ENCODE results near the gene CHRM1.
"Not testable (repeated sequence)": the region's sequence is repeated elsewhere in the genome, so short reads cannot be mapped to it uniquely, and the experiment has no call there.

CHRM1 gene

DNA sequence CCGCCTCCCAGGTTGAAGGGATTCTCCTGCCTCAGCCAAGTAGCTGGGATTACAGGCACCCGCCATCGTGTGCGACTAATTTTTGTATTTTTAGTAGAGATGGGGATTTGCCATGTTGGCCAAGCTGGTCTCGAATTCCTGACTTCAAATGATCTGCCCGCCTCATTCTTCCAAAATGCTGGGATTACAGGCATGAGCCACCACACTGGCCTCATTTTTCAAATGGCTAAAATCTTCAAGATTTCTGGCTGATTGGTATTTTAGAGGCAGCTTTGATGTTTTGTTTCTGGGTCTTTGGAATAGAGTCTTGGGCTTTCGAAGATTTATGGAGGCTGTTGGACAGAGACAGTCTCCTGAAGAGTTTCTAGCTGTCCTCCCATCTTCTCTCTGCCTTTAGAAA is 46.3 kb downstream of the CHRM1 start:
- no peak overlapping the region for H3K27ac ChIP-seq (ENCODE audit: low read length)
- H3K9ac ChIP-seq (ENCODE audit: low read depth, low read length), result no peak overlapping the region
- H2AFZ ChIP-seq (ENCODE audit: low read depth, low read length), result no peak overlapping the region
- H3K9me3 ChIP-seq (ENCODE audit: insufficient read depth, low read length, severe bottlenecking), result no peaks in the 10 kb centered on the region
- no peaks in the 10 kb centered on the region for H3K27me3 ChIP-seq (ENCODE audit: insufficient read depth, low read length, poor library complexity)
- ATAC-seq (ENCODE audit: insufficient read depth, low read depth), result no peak
- no peak overlapping the region for H3K4me2 ChIP-seq (ENCODE audit: insufficient read depth, low read length)
- TF ChIP-seq, protein P1, sequence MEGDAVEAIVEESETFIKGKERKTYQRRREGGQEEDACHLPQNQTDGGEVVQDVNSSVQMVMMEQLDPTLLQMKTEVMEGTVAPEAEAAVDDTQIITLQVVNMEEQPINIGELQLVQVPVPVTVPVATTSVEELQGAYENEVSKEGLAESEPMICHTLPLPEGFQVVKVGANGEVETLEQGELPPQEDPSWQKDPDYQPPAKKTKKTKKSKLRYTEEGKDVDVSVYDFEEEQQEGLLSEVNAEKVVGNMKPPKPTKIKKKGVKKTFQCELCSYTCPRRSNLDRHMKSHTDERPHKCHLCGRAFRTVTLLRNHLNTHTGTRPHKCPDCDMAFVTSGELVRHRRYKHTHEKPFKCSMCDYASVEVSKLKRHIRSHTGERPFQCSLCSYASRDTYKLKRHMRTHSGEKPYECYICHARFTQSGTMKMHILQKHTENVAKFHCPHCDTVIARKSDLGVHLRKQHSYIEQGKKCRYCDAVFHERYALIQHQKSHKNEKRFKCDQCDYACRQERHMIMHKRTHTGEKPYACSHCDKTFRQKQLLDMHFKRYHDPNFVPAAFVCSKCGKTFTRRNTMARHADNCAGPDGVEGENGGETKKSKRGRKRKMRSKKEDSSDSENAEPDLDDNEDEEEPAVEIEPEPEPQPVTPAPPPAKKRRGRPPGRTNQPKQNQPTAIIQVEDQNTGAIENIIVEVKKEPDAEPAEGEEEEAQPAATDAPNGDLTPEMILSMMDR (IDR thresholded peaks at IDR 0.05; ENCODE audit: borderline replicate concordance, extremely low read depth, low read length, poor library complexity, severe bottlenecking), result no peak
- H4K20me1 ChIP-seq (ENCODE audit: insufficient read depth, low read length), result peaks cover 2% of the 10 kb centered on the region; the same call in 1 of the 2 replicates
- DNase-seq, result no peak
- H3K4me1 ChIP-seq (ENCODE audit: insufficient read depth, low read length), result peaks cover 10% of the 10 kb centered on the region
- peaks cover 57% of the 10 kb centered on the region for H3K36me3 ChIP-seq (ENCODE audit: insufficient read depth, low read length)
- peaks cover 34% of the 10 kb centered on the region for H3K79me2 ChIP-seq (ENCODE audit: insufficient read depth, low read length)
- no peak overlapping the region for H3K4me3 ChIP-seq (ENCODE audit: low read depth in 1 of 2, low read length in 2 of 2)

DNA sequence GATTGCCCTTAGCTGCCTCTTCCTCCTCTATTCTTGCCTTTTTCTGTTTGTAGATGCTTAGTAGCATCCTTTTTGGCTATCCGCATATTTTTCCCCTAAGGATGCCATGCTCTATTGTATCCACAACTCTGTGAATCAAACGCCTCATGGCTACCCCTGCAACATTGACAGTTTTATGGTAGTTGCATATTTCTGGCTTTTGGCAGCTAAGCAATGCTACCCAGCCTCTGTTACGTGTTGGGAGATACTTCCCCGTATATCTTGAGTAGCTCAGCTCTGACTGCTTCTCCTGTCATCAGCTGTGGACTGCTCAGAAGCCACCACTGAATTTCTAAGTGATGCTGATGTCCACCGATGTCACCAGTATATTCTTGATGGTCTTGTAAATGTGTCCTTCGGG is 55.5 kb downstream of the CHRM1 start:
- Histone ChIP-seq H3K4me2 (ENCODE audit: insufficient read depth, low read length) (no peak overlapping the region), H3K9ac (ENCODE audit: low read depth, low read length) (no peak overlapping the region), H3K27ac (ENCODE audit: low read length) (no peak overlapping the region), H2AFZ (ENCODE audit: low read depth, low read length) (no peak overlapping the region), H3K27me3 (ENCODE audit: insufficient read depth, low read length, poor library complexity) (no peaks in the 10 kb centered on the region), H3K4me1 (ENCODE audit: insufficient read depth, low read length) (peaks cover 23% of the 10 kb centered on the region), H3K79me2 (ENCODE audit: insufficient read depth, low read length) (peaks cover 72% of the 10 kb centered on the region), H4K20me1 (ENCODE audit: insufficient read depth, low read length) (peaks cover 12% of the 10 kb centered on the region; the same call in 1 of the 2 replicates), H3K9me3 (ENCODE audit: insufficient read depth, low read length, severe bottlenecking) (no peaks in the 10 kb centered on the region), H3K4me3 (ENCODE audit: low read depth in 1 of 2, low read length in 2 of 2) (no peak overlapping the region), H3K36me3 (ENCODE audit: insufficient read depth, low read length) (peaks cover 22% of the 10 kb centered on the region)
- DNase-seq (no peak), ATAC-seq (ENCODE audit: insufficient read depth, low read depth) (no peak)
- TF ChIP-seq, protein P1 (IDR thresholded peaks at IDR 0.05; ENCODE audit: borderline replicate concordance, extremely low read depth, low read length, poor library complexity, severe bottlenecking), result no peak
- TF ChIP-seq EZH2 (IDR thresholded peaks at IDR 0.05; ENCODE audit: borderline replicate concordance, low read depth, low read length, severe bottlenecking), result no peak

DNA sequence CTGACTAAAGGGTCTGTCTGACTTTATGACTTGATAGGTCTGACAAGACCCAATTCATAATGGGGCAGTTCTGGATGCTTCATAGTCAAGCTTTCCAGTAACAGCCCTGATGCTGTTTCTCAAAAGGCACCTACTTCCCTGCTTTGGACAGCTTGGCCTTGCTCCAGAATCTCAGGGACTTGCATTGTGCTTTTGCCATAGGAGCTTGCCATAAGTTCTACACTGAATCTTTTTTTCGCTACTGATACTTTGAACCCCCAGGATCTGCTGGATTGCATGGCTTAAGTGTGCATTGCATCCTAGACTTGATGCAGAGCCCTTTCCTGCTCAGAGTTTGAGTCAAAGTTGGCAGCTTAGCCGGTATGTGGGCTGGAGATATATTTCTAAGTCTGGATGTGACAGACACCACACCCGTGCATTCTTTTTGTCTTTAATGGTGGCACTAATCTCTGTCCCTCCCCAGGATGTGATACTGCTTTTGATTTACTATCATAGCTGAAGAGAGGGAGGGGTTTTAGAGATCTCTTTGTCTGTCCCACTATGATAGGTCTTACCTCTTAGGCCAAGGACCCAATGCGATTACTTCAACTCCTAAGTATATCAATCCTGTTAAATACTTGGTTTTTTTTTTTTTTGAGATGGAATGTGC is 57.4 kb downstream of the CHRM1 start:
- no peak for TF ChIP-seq EZH2 (IDR thresholded peaks at IDR 0.05; ENCODE audit: borderline replicate concordance, low read depth, low read length, severe bottlenecking)
- TF ChIP-seq, protein P1 (IDR thresholded peaks at IDR 0.05; ENCODE audit: borderline replicate concordance, extremely low read depth, low read length, poor library complexity, severe bottlenecking), result no peak
- Histone ChIP-seq H3K9ac (ENCODE audit: low read depth, low read length) (no peak overlapping the region), H4K20me1 (ENCODE audit: insufficient read depth, low read length) (peaks cover 12% of the 10 kb centered on the region; the same call in 1 of the 2 replicates), H3K4me3 (ENCODE audit: low read depth in 1 of 2, low read length in 2 of 2) (no peak overlapping the region), H3K36me3 (ENCODE audit: insufficient read depth, low read length) (peaks cover 19% of the 10 kb centered on the region), H3K4me2 (ENCODE audit: insufficient read depth, low read length) (no peak overlapping the region), H3K79me2 (ENCODE audit: insufficient read depth, low read length) (peaks cover 77% of the 10 kb centered on the region), H3K27me3 (ENCODE audit: insufficient read depth, low read length, poor library complexity) (no peaks in the 10 kb centered on the region), H3K9me3 (ENCODE audit: insufficient read depth, low read length, severe bottlenecking) (no peaks in the 10 kb centered on the region), H3K4me1 (ENCODE audit: insufficient read depth, low read length) (peaks cover 23% of the 10 kb centered on the region), H3K27ac (ENCODE audit: low read length) (no peak overlapping the region), H2AFZ (ENCODE audit: low read depth, low read length) (no peak overlapping the region)
- ATAC-seq (ENCODE audit: insufficient read depth, low read depth) (no peak), DNase-seq (no peak)

DNA sequence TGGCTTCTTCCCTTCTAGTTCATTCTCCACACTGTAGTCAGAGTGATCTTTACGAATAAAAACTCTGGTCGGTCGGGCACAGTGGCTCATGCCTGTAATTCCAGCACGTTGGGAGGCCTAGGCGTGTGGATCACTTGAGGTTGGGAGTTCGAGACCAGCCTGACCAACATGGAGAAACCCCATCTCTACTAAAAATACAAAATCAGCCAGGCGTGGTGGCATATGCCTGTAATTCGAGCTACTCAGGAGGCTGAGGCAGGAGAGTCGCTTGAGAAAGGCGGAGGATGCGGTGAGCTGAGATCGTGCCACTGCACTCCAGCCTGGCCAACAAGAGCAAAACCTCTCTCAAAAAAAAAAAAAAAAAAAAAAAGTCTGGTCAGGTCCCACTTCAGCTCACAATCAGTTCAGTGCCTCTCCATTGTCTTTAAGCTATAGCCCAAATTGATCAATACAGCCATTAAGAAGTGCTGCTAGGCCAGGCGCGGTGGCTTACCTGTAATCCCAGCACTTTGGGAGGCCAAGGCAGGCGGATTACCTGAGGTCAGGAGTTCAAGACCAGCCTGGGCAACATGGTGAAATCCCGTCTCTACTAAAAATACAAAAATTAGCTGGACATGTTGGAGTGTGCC is 59.5 kb downstream of the CHRM1 start:
- H3K4me3 ChIP-seq (ENCODE audit: low read depth in 1 of 2, low read length in 2 of 2); H3K27me3 ChIP-seq (ENCODE audit: insufficient read depth, low read length, poor library complexity); H3K4me2 ChIP-seq (ENCODE audit: insufficient read depth, low read length); ATAC-seq (ENCODE audit: insufficient read depth, low read depth); DNase-seq; H2AFZ ChIP-seq (ENCODE audit: low read depth, low read length); H3K9me3 ChIP-seq (ENCODE audit: insufficient read depth, low read length, severe bottlenecking): not testable (repeated sequence)
- Histone ChIP-seq H3K27ac (ENCODE audit: low read length) (0 out of 2 replicates have a peak overlapping the region, but pooled peaks have one; percentile 4), H3K9ac (ENCODE audit: low read depth, low read length) (0 out of 2 replicates have a peak overlapping the region, but pooled peaks have one; percentile 16), H3K4me1 (ENCODE audit: insufficient read depth, low read length) (peaks cover 41% of the 10 kb centered on the region), H3K36me3 (ENCODE audit: insufficient read depth, low read length) (peaks cover 16% of the 10 kb centered on the region), H3K79me2 (ENCODE audit: insufficient read depth, low read length) (peaks cover 79% of the 10 kb centered on the region), H4K20me1 (ENCODE audit: insufficient read depth, low read length) (peaks cover 12% of the 10 kb centered on the region; the same call in 1 of the 2 replicates)

Measured in DND-41 (cell line).